Caco-2 (cell line): ENCODE data around the gene B4GALNT4. TPM values are rescaled to one million over a fixed set of nuclear protein-coding genes. Genes with fewer than 3 reads are reported as not detected.

ENCODE experiments used
- BruUV-seq: library from RNA; stranded (reverse); fragments of 400-500 nt; replicated peaks from 2 replicates; lab custom pipeline; 2021; lab: Mats Ljungman, UMichigan
- CTCF ChIA-PET: fragments of 300-600 bp; sonication (Branson Sonifier 250); formaldehyde crosslinking; loops from one replicate; lab custom pipeline; 2022; ENCODE audit warnings: antibody characterized with exemption; lab: Charles Lee
- POLR2A ChIA-PET: fragments of 300-600 bp; sonication (Branson Sonifier 250); formaldehyde crosslinking; loops from one replicate; lab custom pipeline; 2022; ENCODE audit warnings: antibody characterized with exemption; lab: Charles Lee
- DNase-seq, 2 experiments: peaks; one replicate each; pipeline versions ENCODE4 v3.0.0 to v3.0.0-alpha.2; 2020 to 2022
- H3K27me3 ChIP-seq: replicated peaks from 2 replicates; pipeline ENCODE4 v1.6.0; 2011; ENCODE audit warnings: low read length; ENCODE audit not compliant: control insufficient read depth, insufficient read depth
- H3K36me3 ChIP-seq: 2 replicates; pipeline ENCODE4 v1.5.1; 2011; ENCODE audit warnings: low read length; ENCODE audit not compliant: control insufficient read depth, insufficient read depth
- H3K4me1 ChIP-seq: fragments of 250-450 bp; sonication (Bioruptor Pico); 2 replicates; pipeline ENCODE4 v1.5.1; 2020; ENCODE audit warnings: mild to moderate bottlenecking
- H3K4me3 ChIP-seq: 2 replicates; pipeline ENCODE4 v1.5.1; 2011; ENCODE audit warnings: low read depth, mild to moderate bottlenecking, control low read depth, low read length
- H3K9me3 ChIP-seq: fragments of 250-450 bp; sonication (Bioruptor Pico); 2 replicates; pipeline ENCODE4 v1.5.1; 2020; ENCODE audit warnings: mild to moderate bottlenecking, moderate library complexity
- H3K27ac Mint-ChIP-seq: one replicate; pipeline ENCODE4 v1.8.0; 2022; ENCODE audit warnings: mixed read lengths; ENCODE audit not compliant: unreplicated experiment
- H3K27me3 Mint-ChIP-seq: one replicate; pipeline ENCODE4 v1.8.0; 2022; ENCODE audit warnings: mixed read lengths; ENCODE audit not compliant: insufficient read depth, unreplicated experiment
- H3K36me3 Mint-ChIP-seq: one replicate; pipeline ENCODE4 v1.8.0; 2022; ENCODE audit warnings: mild to moderate bottlenecking, mixed read lengths; ENCODE audit not compliant: insufficient read depth, unreplicated experiment
- H3K4me1 Mint-ChIP-seq: one replicate; pipeline ENCODE4 v1.8.0; 2022; ENCODE audit warnings: low read depth, mixed read lengths; ENCODE audit not compliant: unreplicated experiment
- H3K4me3 Mint-ChIP-seq: one replicate; pipeline ENCODE4 v1.8.0; 2022; ENCODE audit warnings: mild to moderate bottlenecking, moderate library complexity, mixed read lengths; ENCODE audit not compliant: unreplicated experiment
- H3K9me3 Mint-ChIP-seq: one replicate; pipeline ENCODE4 v1.8.0; 2022; ENCODE audit warnings: mixed read lengths; ENCODE audit not compliant: unreplicated experiment
- CTCF ChIP-seq, 2 experiments: fragments of 200-600 bp in 1 of 2; IDR thresholded peaks; 1 replicate in 1 of 2; 2 replicates in 1 of 2; pipeline versions ENCODE4 v1.5.1 to v1.8.0; 2011 to 2022; ENCODE audit warnings: antibody characterized with exemption in 1 of 2, control low read depth in 1 of 2, inconsistent platforms in 1 of 2, low read depth in 1 of 2, low read length in 1 of 2, mild to moderate bottlenecking in 1 of 2, moderate library complexity in 1 of 2; ENCODE audit not compliant: insufficient read depth in 1 of 2, severe bottlenecking in 1 of 2, unreplicated experiment in 1 of 2
- intact Hi-C: fragments of 100-400 bp; cut with micrococcal nuclease; formaldehyde crosslinking; loops from one replicate; pipeline ENCODE4 v1.10.0; 2022; ENCODE audit not compliant: unreplicated experiment
- total RNA-seq: library from RNA; stranded (reverse); gene quantifications from 2 replicates; pipeline ENCODE4 v1.2.3, GENCODE V29; 2022

Gene B4GALNT4
- total RNA-seq, 1 experiment from 2014 or later: 35.6 TPM

GRCh38 chr11:412641-413119, 43.4 kb downstream of the B4GALNT4 start:
- Histone ChIP-seq H3K4me1 (peaks cover 23% of the 10 kb centered on the region), H3K9me3 (no peaks in the 10 kb centered on the region; the same call in 1 of the 2 replicates), H3K27me3 (no peaks in the 10 kb centered on the region), H3K36me3 (peaks cover 5% of the 10 kb centered on the region), H3K4me3 (no peak overlapping the region)
- intact Hi-C loops: no loop called here
- ChIA-PET CTCF (interaction anchor here (2.2 kb wide), 1 partner anchor 36 kb away, joined by 7 read pairs; no protein-coding TSS in a partner anchor), POLR2A (no interaction called here)
- Mint-ChIP-seq H3K27ac (no peak overlapping the region), H3K9me3 (no peaks in the 10 kb centered on the region), H3K36me3 (peaks cover 50% of the 10 kb centered on the region), H3K27me3 (no peaks in the 10 kb centered on the region), H3K4me3 (no peak overlapping the region), H3K4me1 (peaks cover 8% of the 10 kb centered on the region)
- DNase-seq: peak in 1 of 2 experiments; percentile 9
- no TSS peak for BruUV-seq
- TF ChIP-seq CTCF (IDR thresholded peaks at IDR 0.05; ENCODE audit: insufficient read depth in 1 of 2, low read depth in 1 of 2, low read length in 1 of 2, severe bottlenecking in 1 of 2, unreplicated experiment in 1 of 2): no peak

- CTCF ChIA-PET: interaction anchor here (0.6 to 2.2 kb wide), 2 partner anchors 35 to 36 kb away, joined by 5 to 7 read pairs; no protein-coding TSS in a partner anchor
- H3K4me3 Mint-ChIP-seq: no peak overlapping the region
- Histone ChIP-seq H3K36me3 (peaks cover 5% of the 10 kb centered on the region), H3K4me3 (no peak overlapping the region), H3K27me3 (no peaks in the 10 kb centered on the region), H3K4me1 (peaks cover 28% of the 10 kb centered on the region), H3K9me3 (no peaks in the 10 kb centered on the region)
- no peak for TF ChIP-seq CTCF (IDR thresholded peaks at IDR 0.05; ENCODE audit: insufficient read depth in 1 of 2, low read depth in 1 of 2, low read length in 1 of 2, severe bottlenecking in 1 of 2, unreplicated experiment in 1 of 2)
- no peaks in the 10 kb centered on the region for H3K27me3 Mint-ChIP-seq
- H3K9me3 Mint-ChIP-seq: no peaks in the 10 kb centered on the region
- H3K27ac Mint-ChIP-seq: no peak overlapping the region
- peak in 1 of 2 experiments; percentile 14 for DNase-seq
- H3K36me3 Mint-ChIP-seq: peaks cover 50% of the 10 kb centered on the region
- no TSS peak for BruUV-seq
- intact Hi-C loops: no loop called here
- POLR2A ChIA-PET: no interaction called here
- peaks cover 11% of the 10 kb centered on the region for H3K4me1 Mint-ChIP-seq
These were observed 44.1 kb downstream of the B4GALNT4 start for GRCh38 chr11:413120-414081.

GRCh38 chr11:414318-414857, 45.1 kb downstream of the B4GALNT4 start:
- ChIA-PET CTCF (interaction anchor here (0.6 kb wide), 1 partner anchor 35 kb away, joined by 5 read pairs; no protein-coding TSS in a partner anchor), POLR2A (interaction anchor here (1.0 kb wide), 1 partner anchor 207 kb away, joined by 3 read pairs; the partner anchor contains the start of genes BET1L and RIC8A)
- no TSS peak for BruUV-seq
- intact Hi-C loops: no loop called here
- Mint-ChIP-seq H3K9me3 (no peaks in the 10 kb centered on the region), H3K4me3 (no peak overlapping the region), H3K36me3 (peaks cover 43% of the 10 kb centered on the region), H3K27ac (peak overlapping the region; percentile 39), H3K27me3 (no peaks in the 10 kb centered on the region), H3K4me1 (peaks cover 11% of the 10 kb centered on the region)
- H3K4me3 ChIP-seq: no peak overlapping the region
- H3K27me3 ChIP-seq: no peaks in the 10 kb centered on the region
- no peaks in the 10 kb centered on the region; the same call in 1 of the 2 replicates for H3K36me3 ChIP-seq
- no peak for TF ChIP-seq CTCF (IDR thresholded peaks at IDR 0.05; ENCODE audit: insufficient read depth in 1 of 2, low read depth in 1 of 2, low read length in 1 of 2, severe bottlenecking in 1 of 2, unreplicated experiment in 1 of 2)
- no peaks in the 10 kb centered on the region for H3K9me3 ChIP-seq
- peaks cover 27% of the 10 kb centered on the region for H3K4me1 ChIP-seq
- no peak for DNase-seq
